Body of pancreas (tissue), 4 donors: ENCODE measurements around the gene RMND1.

Source experiments
- CTCF ChIP-seq, 7 experiments: fragments of 450-650 bp in 4 of 7; fragments of 200-600 bp in 3 of 7; sonication (generic) in 3 of 7; IDR thresholded peaks; one replicate each; pipeline ENCODE4 v1.5.1; 2016 to 2019; ENCODE audit warnings: antibody characterized with exemption in 7 of 7
- POLR2A ChIP-seq, 3 donors: fragments of 450-650 bp; IDR thresholded peaks; one replicate each; pipeline ENCODE4 v1.6.1; 2016; ENCODE audit warnings: antibody characterized with exemption in 3 of 3, mild to moderate bottlenecking in 2 of 3

GRCh38 chr6:151412909-151413308 is 39.0 kb downstream of the RMND1 start:
- TF ChIP-seq POLR2A (IDR thresholded peaks at IDR 0.05) (no peak), CTCF (IDR thresholded peaks at IDR 0.05) (no peak)
